CD4-positive, alpha-beta T cell (primary cell): ENCODE results near the gene CDK14. TPM values are rescaled to one million over a fixed set of nuclear protein-coding genes. Genes with fewer than 3 reads are reported as not detected.

Experiments used
- ATAC-seq: fragments of 200-7000 bp; cut with Tn5 transposase; one replicate; pipeline ENCODE4 v1.10.0; 2022; ENCODE audit warnings: mild to moderate bottlenecking; ENCODE audit not compliant: poor library complexity
- CTCF ChIA-PET: fragments of 350-600 bp; sonication (Branson Sonifier 250); formaldehyde crosslinking; loops from one replicate; lab custom pipeline; 2021; ENCODE audit warnings: antibody characterized with exemption, inconsistent platforms; lab: Charles Lee
- POLR2A ChIA-PET: fragments of 350-600 bp; sonication (Branson Sonifier 250); formaldehyde crosslinking; loops from one replicate; lab custom pipeline; 2021; ENCODE audit warnings: antibody characterized with exemption, inconsistent platforms; lab: Charles Lee
- DNase-seq, 14 experiments: peaks; one replicate each; pipeline ENCODE4 v3.0.0-alpha.2; 2013 to 2020; ENCODE audit warnings: mixed read lengths in 2 of 14
- H3K27ac ChIP-seq, 2 donors: one replicate each; pipeline versions ENCODE4 v1.5.1 to v1.7.0; 2013; ENCODE audit warnings: low read length in 2 of 2, low read depth in 1 of 2, mild to moderate bottlenecking in 1 of 2
- H3K27me3 ChIP-seq, 2 experiments: 1 replicate in 1 of 2; 2 replicates in 1 of 2; pipeline versions ENCODE4 v1.6.1 to v1.7.0; 2013; ENCODE audit warnings: low read length in 2 of 2, control low read depth in 1 of 2, mild to moderate bottlenecking in 1 of 2, moderate library complexity in 1 of 2; ENCODE audit not compliant: insufficient read depth in 2 of 2, control insufficient read depth in 1 of 2
- H3K36me3 ChIP-seq: one replicate; pipeline ENCODE4 v1.6.1; 2013; ENCODE audit warnings: low read length, control low read depth; ENCODE audit not compliant: insufficient read depth
- H3K4me1 ChIP-seq: one replicate; pipeline ENCODE4 v1.6.1; 2013; ENCODE audit warnings: low read length, control low read depth; ENCODE audit not compliant: insufficient read depth
- H3K4me3 ChIP-seq: one replicate; pipeline ENCODE4 v1.5.1; 2013; ENCODE audit warnings: mild to moderate bottlenecking, low read length, moderate library complexity
- H3K9me3 ChIP-seq, 2 experiments: 1 replicate in 1 of 2; 2 replicates in 1 of 2; pipeline versions ENCODE4 v1.6.1 to v1.7.0; 2013; ENCODE audit warnings: low read length in 2 of 2, mild to moderate bottlenecking in 2 of 2, control low read depth in 1 of 2, moderate library complexity in 1 of 2; ENCODE audit not compliant: control insufficient read depth in 1 of 2, insufficient read depth in 1 of 2
- H3K27ac Mint-ChIP-seq: one replicate; pipeline ENCODE4 v1.8.0; 2020; ENCODE audit warnings: mixed read lengths
- H3K27me3 Mint-ChIP-seq: one replicate; pipeline ENCODE4 v1.8.0; 2021; ENCODE audit warnings: mixed read lengths
- H3K36me3 Mint-ChIP-seq: one replicate; pipeline ENCODE4 v1.8.0; 2021; ENCODE audit warnings: low read depth, mixed read lengths
- H3K4me1 Mint-ChIP-seq: one replicate; pipeline ENCODE4 v1.8.0; 2021; ENCODE audit warnings: low read depth, mixed read lengths
- H3K4me3 Mint-ChIP-seq: one replicate; pipeline ENCODE4 v1.8.0; 2020; ENCODE audit warnings: mild to moderate bottlenecking, mixed read lengths
- H3K9me3 Mint-ChIP-seq: one replicate; pipeline ENCODE4 v1.8.0; 2020; ENCODE audit warnings: mixed read lengths
- CTCF ChIP-seq: fragments of 200-600 bp; IDR thresholded peaks from one replicate; pipeline ENCODE4 v1.8.0; 2022; ENCODE audit warnings: antibody characterized with exemption, mild to moderate bottlenecking
- intact Hi-C, 2 experiments: fragments of 100-400 bp; cut with DNase I in 1 of 2; cut with micrococcal nuclease in 1 of 2; formaldehyde crosslinking; loops; one replicate each; pipeline versions ENCODE4 v1.15.1 to v1.9.0; 2023 to 2025; cut with DNase I, micrococcal nuclease
- total RNA-seq, 174 experiments: library from RNA in 2 of 174; stranded (reverse) in 2 of 174; gene quantifications; one replicate each; pipeline ENCODE4 v1.2.3 and lab custom pipeline; 2021 to 2026

CDK14 gene
- total RNA-seq, 2 experiments from 2014 or later: 0.45 to 0.47 TPM

- H3K4me3 Mint-ChIP-seq: no peak overlapping the region
- H3K4me1 Mint-ChIP-seq: peaks cover 17% of the 10 kb centered on the region
- peak in 1 of 14 experiments; percentile 15 for DNase-seq
- H3K27me3 Mint-ChIP-seq: peaks cover 61% of the 10 kb centered on the region
- Histone ChIP-seq H3K36me3 (no peaks in the 10 kb centered on the region), H3K9me3 (peaks cover 0 to 6% of the 10 kb centered on the region in 2 experiments), H3K4me1 (peaks cover 9% of the 10 kb centered on the region), H3K27me3 (peaks cover 13 to 20% of the 10 kb centered on the region in 2 experiments), H3K27ac (no peak overlapping the region), H3K4me3 (no peak overlapping the region)
- H3K9me3 Mint-ChIP-seq: no peaks in the 10 kb centered on the region
- TF ChIP-seq CTCF: no peak
- no peak overlapping the region for H3K27ac Mint-ChIP-seq
- ChIA-PET POLR2A (no interaction called here), CTCF (no interaction called here)
- intact Hi-C loops: no loop called here
- no peaks in the 10 kb centered on the region for H3K36me3 Mint-ChIP-seq
- no peak for ATAC-seq
These were observed 3.9 kb downstream of the CDK14 start for GRCh38 chr7:90599892-90600555.

- no peak overlapping the region for H3K27ac Mint-ChIP-seq
- ChIA-PET POLR2A (no interaction called here), CTCF (no interaction called here)
- Histone ChIP-seq H3K4me3 (no peak overlapping the region), H3K27ac (no peak overlapping the region), H3K9me3 (peaks cover 0 to 6% of the 10 kb centered on the region in 2 experiments), H3K36me3 (no peaks in the 10 kb centered on the region), H3K27me3 (peaks cover 4 to 11% of the 10 kb centered on the region in 2 experiments), H3K4me1 (no peaks in the 10 kb centered on the region)
- peaks cover 7% of the 10 kb centered on the region for H3K4me1 Mint-ChIP-seq
- H3K36me3 Mint-ChIP-seq: no peaks in the 10 kb centered on the region
- DNase-seq (no peak), ATAC-seq (no peak)
- no peak overlapping the region for H3K4me3 Mint-ChIP-seq
- intact Hi-C loops: no loop called here
- no peak for TF ChIP-seq CTCF
- H3K27me3 Mint-ChIP-seq: peaks cover 46% of the 10 kb centered on the region
- H3K9me3 Mint-ChIP-seq: no peaks in the 10 kb centered on the region
These were observed 6.2 kb downstream of the CDK14 start for GRCh38 chr7:90602303-90602702.

- TF ChIP-seq CTCF: no peak
- peaks cover 0 to 6% of the 10 kb centered on the region in 2 experiments for H3K9me3 ChIP-seq
- ChIA-PET POLR2A (no interaction called here), CTCF (no interaction called here)
- ATAC-seq: no peak
- no peak overlapping the region for H3K27ac ChIP-seq
- Mint-ChIP-seq H3K4me1 (no peaks in the 10 kb centered on the region), H3K27me3 (peaks cover 36% of the 10 kb centered on the region), H3K27ac (no peak overlapping the region), H3K9me3 (no peaks in the 10 kb centered on the region), H3K4me3 (no peak overlapping the region), H3K36me3 (no peaks in the 10 kb centered on the region)
- no peak for DNase-seq
- intact Hi-C loops: no loop called here
- H3K4me3 ChIP-seq: no peak overlapping the region
- H3K4me1 ChIP-seq: no peaks in the 10 kb centered on the region
- no peaks in the 10 kb centered on the region for H3K36me3 ChIP-seq
- peaks cover 2 to 3% of the 10 kb centered on the region in 2 experiments for H3K27me3 ChIP-seq
These were observed 7.2 kb downstream of the CDK14 start for GRCh38 chr7:90603346-90603745.
